ENCODE data around the gene BICC1. TPM values are rescaled to one million over a fixed set of nuclear protein-coding genes. Genes with fewer than 3 reads are reported as not detected.

Gene BICC1
- total RNA-seq, 1 experiment from 2014 or later, result 0.57 TPM

GRCh38 chr10:58644311-58644710 is 131.6 kb downstream of the BICC1 start:
- H3K18ac ChIP-seq (ENCODE audit: insufficient read length, low read depth, low read length), result no peak overlapping the region
- no CpG with 5 or more reads among the region's 8 CpGs for WGBS (ENCODE audit: extremely low coverage, insufficient read length, low lambda C conversion rate)
- no peak overlapping the region for H2BK20ac ChIP-seq (ENCODE audit: low read depth, low read length, poor library complexity, severe bottlenecking)
- H3K79me1 ChIP-seq (ENCODE audit: insufficient read depth, low read depth, low read length, poor library complexity, severe bottlenecking), result no peaks in the 10 kb centered on the region
- DNase-seq, result no peak
- no peaks in the 10 kb centered on the region for H3K9me3 Mint-ChIP-seq
- no peak overlapping the region for H3K4me2 ChIP-seq (ENCODE audit: insufficient read depth, insufficient read length, low read length)
- H3K4ac ChIP-seq (ENCODE audit: low read depth, low read length), result no peak overlapping the region
- no peak overlapping the region for H4K91ac ChIP-seq (ENCODE audit: insufficient read length, low read depth, low read length)
- no peak overlapping the region for H3K9ac ChIP-seq (ENCODE audit: extremely low read depth, insufficient read length, low read length)
- H2BK15ac ChIP-seq (ENCODE audit: low read depth, low read length), result no peak overlapping the region
- H2AFZ ChIP-seq (ENCODE audit: low read length), result no peak overlapping the region
- H3K36me3 Mint-ChIP-seq (ENCODE audit: insufficient read depth in 1 of 3, low read depth in 3 of 3), result no peaks in the 10 kb centered on the region
- H3K4me1 Mint-ChIP-seq, result peaks cover 10 to 15% of the 10 kb centered on the region in 2 experiments
- H4K8ac ChIP-seq (replicated peaks; ENCODE audit: insufficient read length, low read depth, low read length), result no peak overlapping the region
- H4K20me1 ChIP-seq (ENCODE audit: control insufficient read depth, insufficient read depth, insufficient read length), result no peaks in the 10 kb centered on the region
- H3K27ac ChIP-seq (ENCODE audit: insufficient read length, low read depth, low read length), result no peak overlapping the region
- no peak overlapping the region for H2BK12ac ChIP-seq (ENCODE audit: insufficient read length, low read depth, low read length)
- H3K9me3 ChIP-seq (ENCODE audit: control insufficient read depth, low read depth, low read length), result no peaks in the 10 kb centered on the region
- H3K79me2 ChIP-seq (ENCODE audit: insufficient read depth, low read length), result no peaks in the 10 kb centered on the region
- H4K5ac ChIP-seq (ENCODE audit: insufficient read length, low read depth, low read length), result peak overlapping the region; percentile 72
- H2AK5ac ChIP-seq (ENCODE audit: insufficient read length, low read length), result no peak overlapping the region
- H3K4me3 Mint-ChIP-seq, result no peak overlapping the region
- H3K27me3 Mint-ChIP-seq (ENCODE audit: low read depth), result no peaks in the 10 kb centered on the region
- no peaks in the 10 kb centered on the region for H3K4me1 ChIP-seq (ENCODE audit: insufficient read depth, low read length)
- no peaks in the 10 kb centered on the region for H3K23me2 ChIP-seq (ENCODE audit: insufficient read length, low read depth, low read length, poor library complexity, severe bottlenecking)
- no peak overlapping the region for H3K23ac ChIP-seq (ENCODE audit: insufficient read length, low read depth, low read length)
- H2BK120ac ChIP-seq (ENCODE audit: low read depth, low read length, poor library complexity, severe bottlenecking), result no peak overlapping the region
- no peak overlapping the region for H3K56ac ChIP-seq (ENCODE audit: insufficient read length, low read depth, low read length)
- TF ChIP-seq CTCF (conservative IDR thresholded peaks at IDR 0.05), result no peak
- H3T11ph ChIP-seq (ENCODE audit: low read length), result no peak overlapping the region
- peak overlapping the region in 1 of 3 experiments; percentile 35; a peak in 1 of 7 replicates for H3K27ac Mint-ChIP-seq
- H3K27me3 ChIP-seq (ENCODE audit: insufficient read depth, low read length), result no peaks in the 10 kb centered on the region
- no peak overlapping the region for H2BK5ac ChIP-seq (ENCODE audit: insufficient read length, low read length)
- H3K14ac ChIP-seq (ENCODE audit: insufficient read depth, low read length), result no peak overlapping the region

Data from H9 (cell line).